SH-SY5Y (cell line): ENCODE data around the gene ADH5.

ENCODE experiments used
- GATA2 ChIP-seq: IDR thresholded peaks from 2 replicates; pipeline ENCODE4 v1.6.1; 2011; ENCODE audit warnings: mild to moderate bottlenecking, low read depth, low read length
- GATA3 ChIP-seq: IDR thresholded peaks from 2 replicates; pipeline ENCODE4 v1.6.1; 2011; ENCODE audit warnings: low read depth, mild to moderate bottlenecking, low read length, moderate library complexity

- no peak for TF ChIP-seq GATA3
- TF ChIP-seq GATA2 = no peak
Measured at GRCh38 chr4:99029018-99029735, 59.4 kb downstream of the ADH5 start.
